ENCODE measurements around the gene MESP2. TPM values are rescaled to one million over a fixed set of nuclear protein-coding genes. Genes with fewer than 3 reads are reported as not detected.

The MESP2 gene
- total and polyA plus RNA-seq, 2 donors, result 0.16 to 0.19 TPM

DNA sequence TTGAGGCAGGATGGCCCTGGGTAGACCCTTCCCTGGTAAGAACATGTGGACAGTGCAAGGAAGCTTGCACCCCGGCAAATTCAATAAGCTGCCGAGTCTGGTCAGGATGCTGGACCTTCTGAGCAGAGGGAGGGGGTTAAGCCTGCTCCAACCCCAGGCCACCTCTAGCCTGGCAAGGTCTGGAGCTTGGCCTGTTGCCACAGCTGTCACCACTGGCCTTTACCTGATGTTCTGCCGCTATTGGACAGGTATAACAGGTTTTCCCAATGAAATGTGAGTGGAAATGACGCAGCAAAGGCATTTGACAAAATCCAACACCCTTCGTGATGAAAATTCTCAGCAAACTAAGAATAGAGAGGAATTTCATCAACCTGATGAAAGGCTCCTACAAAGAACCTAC is 24.4 kb upstream of the MESP2 start:
- peaks cover 7 to 78% of the 10 kb centered on the region in 2 donors for H3K27me3 ChIP-seq (ENCODE audit: control insufficient read depth in 2 of 2, insufficient read depth in 1 of 2, low read length in 1 of 2)
- H3K9me3 ChIP-seq (ENCODE audit: control insufficient read depth in 2 of 2, insufficient read depth in 1 of 2, low read length in 1 of 2), result peaks cover 0 to 1% of the 10 kb centered on the region in 2 donors
- no peak overlapping the region for H3K4me3 ChIP-seq (ENCODE audit: low read length in 2 of 2)
- no peaks in the 10 kb centered on the region for H3K36me3 ChIP-seq (ENCODE audit: control insufficient read depth in 2 of 2, insufficient read depth in 2 of 2, low read length in 1 of 2)
- H3K4me1 ChIP-seq (ENCODE audit: control insufficient read depth in 2 of 2, insufficient read depth in 2 of 2, low read length in 2 of 2), result peaks cover 5 to 6% of the 10 kb centered on the region in 2 donors
- DNase-seq (ENCODE audit: low read depth in 6 of 9, low spot score in 9 of 9), result no peak
- WGBS, result 95% methylated on average over 5 of the region's 5 CpGs
- peak overlapping the region in 1 of 2 donors; percentile 5 for H3K27ac ChIP-seq (ENCODE audit: low read depth in 1 of 2, low read length in 1 of 2)

- Histone ChIP-seq H3K36me3 (ENCODE audit: control insufficient read depth in 2 of 2, insufficient read depth in 2 of 2, low read length in 1 of 2) (no peaks in the 10 kb centered on the region), H3K9me3 (ENCODE audit: control insufficient read depth in 2 of 2, insufficient read depth in 1 of 2, low read length in 1 of 2) (no peaks in the 10 kb centered on the region), H3K27me3 (ENCODE audit: control insufficient read depth in 2 of 2, insufficient read depth in 1 of 2, low read length in 1 of 2) (peaks cover 7 to 59% of the 10 kb centered on the region in 2 donors), H3K27ac (ENCODE audit: low read depth in 1 of 2, low read length in 1 of 2) (no peak overlapping the region), H3K4me3 (ENCODE audit: low read length in 2 of 2) (no peak overlapping the region), H3K4me1 (ENCODE audit: control insufficient read depth in 2 of 2, insufficient read depth in 2 of 2, low read length in 2 of 2) (peaks cover 5 to 6% of the 10 kb centered on the region in 2 donors)
- 87% methylated on average over 7 of the region's 7 CpGs for WGBS
- no peak for DNase-seq (ENCODE audit: low read depth in 6 of 9, low spot score in 9 of 9)
Observed at GRCh38 chr15:89753855-89754254, 22.3 kb upstream of the MESP2 start.

- Histone ChIP-seq H3K4me1 (ENCODE audit: control insufficient read depth in 2 of 2, insufficient read depth in 2 of 2, low read length in 2 of 2) (peaks cover 5 to 6% of the 10 kb centered on the region in 2 donors), H3K9me3 (ENCODE audit: control insufficient read depth in 2 of 2, insufficient read depth in 1 of 2, low read length in 1 of 2) (no peaks in the 10 kb centered on the region), H3K4me3 (ENCODE audit: low read length in 2 of 2) (no peak overlapping the region), H3K36me3 (ENCODE audit: control insufficient read depth in 2 of 2, insufficient read depth in 2 of 2, low read length in 1 of 2) (no peaks in the 10 kb centered on the region), H3K27ac (ENCODE audit: low read depth in 1 of 2, low read length in 1 of 2) (no peak overlapping the region), H3K27me3 (ENCODE audit: control insufficient read depth in 2 of 2, insufficient read depth in 1 of 2, low read length in 1 of 2) (peaks cover 7 to 52% of the 10 kb centered on the region in 2 donors)
- DNase-seq (ENCODE audit: low read depth in 6 of 9, low spot score in 9 of 9), result no peak
- 83% methylated on average over 8 of the region's 8 CpGs for WGBS
Observed at GRCh38 chr15:89754361-89755154, 21.6 kb upstream of the MESP2 start.

- WGBS, result 97% methylated on average over 4 of the region's 4 CpGs
- no peaks in the 10 kb centered on the region for H3K9me3 ChIP-seq (ENCODE audit: control insufficient read depth in 2 of 2, insufficient read depth in 1 of 2, low read length in 1 of 2)
- H3K4me3 ChIP-seq (ENCODE audit: low read length in 2 of 2), result no peak overlapping the region
- peaks cover 5 to 6% of the 10 kb centered on the region in 2 donors for H3K4me1 ChIP-seq (ENCODE audit: control insufficient read depth in 2 of 2, insufficient read depth in 2 of 2, low read length in 2 of 2)
- no peaks in the 10 kb centered on the region for H3K36me3 ChIP-seq (ENCODE audit: control insufficient read depth in 2 of 2, insufficient read depth in 2 of 2, low read length in 1 of 2)
- no peak for DNase-seq (ENCODE audit: low read depth in 6 of 9, low spot score in 9 of 9)
- H3K27ac ChIP-seq (ENCODE audit: low read depth in 1 of 2, low read length in 1 of 2), result no peak overlapping the region
- H3K27me3 ChIP-seq (ENCODE audit: control insufficient read depth in 2 of 2, insufficient read depth in 1 of 2, low read length in 1 of 2), result peaks cover 5 to 48% of the 10 kb centered on the region in 2 donors
Observed at GRCh38 chr15:89755701-89756100, 20.4 kb upstream of the MESP2 start.

DNA sequence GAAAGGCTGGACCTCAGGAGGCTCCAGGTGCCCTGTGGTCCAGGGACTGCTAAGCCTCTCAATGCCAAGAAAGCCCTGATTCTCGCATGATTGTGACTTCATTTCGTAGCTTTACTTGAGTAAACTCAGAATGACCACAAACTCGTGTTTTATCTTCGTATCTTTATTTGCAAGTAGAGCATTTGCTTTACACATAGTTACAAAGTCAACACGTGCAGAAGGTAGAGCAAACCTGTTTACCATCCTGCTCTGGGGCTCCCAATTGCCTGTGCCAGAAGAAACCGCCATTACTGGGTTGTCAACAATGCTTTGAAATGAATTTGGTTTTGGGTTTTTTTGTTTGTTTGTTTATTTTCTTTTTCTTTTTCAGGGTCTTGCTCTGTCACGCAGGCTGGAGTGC is 19.2 kb upstream of the MESP2 start:
- no peak overlapping the region for H3K27ac ChIP-seq (ENCODE audit: low read depth in 1 of 2, low read length in 1 of 2)
- DNase-seq (ENCODE audit: low read depth in 6 of 9, low spot score in 9 of 9), result no peak
- no peaks in the 10 kb centered on the region for H3K4me1 ChIP-seq (ENCODE audit: control insufficient read depth in 2 of 2, insufficient read depth in 2 of 2, low read length in 2 of 2)

GRCh38 chr15:89758283-89758682 is 17.8 kb upstream of the MESP2 start:
- no peak for DNase-seq (ENCODE audit: low read depth in 6 of 9, low spot score in 9 of 9)

More for the DNA sequence above, 19.2 kb upstream of the MESP2 start:
- no peak overlapping the region for H3K4me3 ChIP-seq (ENCODE audit: low read length in 2 of 2)
- 84% methylated on average over 7 of the region's 7 CpGs for WGBS
- peaks cover under 1 to 39% of the 10 kb centered on the region in 2 donors for H3K27me3 ChIP-seq (ENCODE audit: control insufficient read depth in 2 of 2, insufficient read depth in 1 of 2, low read length in 1 of 2)
- no peaks in the 10 kb centered on the region for H3K36me3 ChIP-seq (ENCODE audit: control insufficient read depth in 2 of 2, insufficient read depth in 2 of 2, low read length in 1 of 2)
- no peaks in the 10 kb centered on the region for H3K9me3 ChIP-seq (ENCODE audit: control insufficient read depth in 2 of 2, insufficient read depth in 1 of 2, low read length in 1 of 2)

DNA sequence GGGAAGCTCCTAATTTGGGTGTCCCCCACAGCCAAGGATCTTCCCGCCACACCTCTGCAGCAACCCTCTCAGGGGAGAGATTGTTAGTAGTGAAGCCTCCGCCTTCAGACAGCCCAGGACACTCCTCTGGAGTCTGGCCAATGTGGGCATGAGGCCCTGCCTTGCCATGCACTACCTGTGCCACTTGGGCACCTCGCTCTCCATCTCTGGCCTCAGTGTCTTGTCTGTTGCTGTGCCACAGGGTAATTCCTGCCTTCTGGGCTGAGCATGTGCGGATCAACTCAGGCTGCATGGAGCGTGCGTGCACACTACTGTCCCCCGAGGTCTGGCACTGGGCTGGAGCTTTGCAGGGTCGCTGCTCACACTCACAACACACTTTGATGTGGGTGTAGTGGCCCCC is 17.2 kb upstream of the MESP2 start:
- H3K4me3 ChIP-seq (ENCODE audit: low read length in 2 of 2), result no peak overlapping the region
- H3K4me1 ChIP-seq (ENCODE audit: control insufficient read depth in 2 of 2, insufficient read depth in 2 of 2, low read length in 2 of 2), result no peaks in the 10 kb centered on the region
- H3K9me3 ChIP-seq (ENCODE audit: control insufficient read depth in 2 of 2, insufficient read depth in 1 of 2, low read length in 1 of 2), result no peaks in the 10 kb centered on the region
- WGBS, result 92% methylated on average over 8 of the region's 8 CpGs
- H3K36me3 ChIP-seq (ENCODE audit: control insufficient read depth in 2 of 2, insufficient read depth in 2 of 2, low read length in 1 of 2), result no peaks in the 10 kb centered on the region
- peaks cover 0 to 21% of the 10 kb centered on the region in 2 donors for H3K27me3 ChIP-seq (ENCODE audit: control insufficient read depth in 2 of 2, insufficient read depth in 1 of 2, low read length in 1 of 2)
- DNase-seq (ENCODE audit: low read depth in 6 of 9, low spot score in 9 of 9), result no peak
- H3K27ac ChIP-seq (ENCODE audit: low read depth in 1 of 2, low read length in 1 of 2), result no peak overlapping the region

More at GRCh38 chr15:89758283-89758682, 17.8 kb upstream of the MESP2 start:
- no peaks in the 10 kb centered on the region for H3K36me3 ChIP-seq (ENCODE audit: control insufficient read depth in 2 of 2, insufficient read depth in 2 of 2, low read length in 1 of 2)
- no peaks in the 10 kb centered on the region for H3K9me3 ChIP-seq (ENCODE audit: control insufficient read depth in 2 of 2, insufficient read depth in 1 of 2, low read length in 1 of 2)
- H3K4me3 ChIP-seq (ENCODE audit: low read length in 2 of 2), result no peak overlapping the region
- peaks cover 0 to 28% of the 10 kb centered on the region in 2 donors for H3K27me3 ChIP-seq (ENCODE audit: control insufficient read depth in 2 of 2, insufficient read depth in 1 of 2, low read length in 1 of 2)
- no peak overlapping the region for H3K27ac ChIP-seq (ENCODE audit: low read depth in 1 of 2, low read length in 1 of 2)
- 96% methylated on average over 8 of the region's 8 CpGs for WGBS
- H3K4me1 ChIP-seq (ENCODE audit: control insufficient read depth in 2 of 2, insufficient read depth in 2 of 2, low read length in 2 of 2), result no peaks in the 10 kb centered on the region

DNA sequence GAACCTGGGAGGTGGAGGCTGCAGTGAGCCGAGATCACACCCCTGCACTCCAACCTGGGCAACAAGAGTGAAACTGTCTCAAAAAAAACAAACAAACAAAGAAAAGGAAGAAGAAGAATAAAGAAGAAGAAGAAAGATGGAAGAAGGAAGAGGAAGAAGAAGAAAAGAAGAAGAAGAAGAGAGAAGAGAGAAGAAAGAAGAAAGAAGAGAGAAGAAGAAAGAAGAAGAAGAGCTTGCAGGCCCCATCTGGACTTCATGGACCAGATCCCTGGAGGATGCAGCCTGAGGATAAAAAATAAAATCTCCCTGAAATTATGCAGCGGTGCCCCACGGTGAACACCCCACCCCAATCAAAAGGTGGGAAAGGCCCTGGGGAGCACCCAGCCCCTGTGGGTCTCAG is 16.3 kb upstream of the MESP2 start:
- H3K9me3 ChIP-seq (ENCODE audit: control insufficient read depth in 2 of 2, insufficient read depth in 1 of 2, low read length in 1 of 2), result no peaks in the 10 kb centered on the region
- no peak for DNase-seq (ENCODE audit: low read depth in 6 of 9, low spot score in 9 of 9)
- no peak overlapping the region for H3K4me3 ChIP-seq (ENCODE audit: low read length in 2 of 2)
- H3K4me1 ChIP-seq (ENCODE audit: control insufficient read depth in 2 of 2, insufficient read depth in 2 of 2, low read length in 2 of 2), result no peaks in the 10 kb centered on the region
- no peak overlapping the region for H3K27ac ChIP-seq (ENCODE audit: low read depth in 1 of 2, low read length in 1 of 2)
- H3K27me3 ChIP-seq (ENCODE audit: control insufficient read depth in 2 of 2, insufficient read depth in 1 of 2, low read length in 1 of 2), result peaks cover 0 to 19% of the 10 kb centered on the region in 2 donors
- 96% methylated on average over 3 of the region's 3 CpGs for WGBS
- no peaks in the 10 kb centered on the region for H3K36me3 ChIP-seq (ENCODE audit: control insufficient read depth in 2 of 2, insufficient read depth in 2 of 2, low read length in 1 of 2)

DNA sequence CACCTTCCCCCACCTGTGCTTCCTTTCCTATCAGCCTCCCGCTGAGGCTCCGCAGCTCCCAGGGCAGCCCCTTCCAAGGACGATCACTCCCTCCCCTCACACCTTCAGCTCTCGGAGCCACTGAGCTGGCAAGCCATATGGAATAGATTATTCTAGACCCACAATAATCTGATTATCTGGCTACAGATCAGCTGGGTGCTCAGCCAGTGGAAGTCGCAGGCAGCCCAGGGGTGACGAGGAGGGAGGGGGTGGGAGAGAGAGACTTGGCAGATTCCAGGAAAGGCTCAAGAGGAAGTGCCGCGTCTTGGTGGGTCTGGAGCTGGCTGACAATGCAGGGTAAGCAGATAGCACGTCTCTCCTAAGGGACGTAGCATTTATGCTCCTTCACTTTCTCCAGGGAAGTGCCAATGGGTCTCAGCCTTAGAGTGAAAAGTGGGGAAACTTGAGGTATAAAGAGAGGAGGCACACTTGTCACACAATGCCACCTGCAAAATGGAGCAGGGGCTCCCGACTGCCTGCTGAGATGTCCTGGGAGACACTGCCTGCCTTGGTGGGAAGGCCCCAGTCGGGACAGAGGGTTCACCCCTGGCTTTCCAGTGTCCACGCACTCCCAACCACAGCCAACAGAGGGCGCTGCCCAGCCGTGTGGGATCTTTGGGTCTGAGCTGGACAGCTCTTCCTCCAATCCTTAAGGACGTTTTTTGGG is 15.7 kb upstream of the MESP2 start:
- peak in 6 of 9 donors; percentile 32 to 63 (median 49) for DNase-seq (ENCODE audit: low read depth in 6 of 9, low spot score in 9 of 9)
- Histone ChIP-seq H3K9me3 (ENCODE audit: control insufficient read depth in 2 of 2, insufficient read depth in 1 of 2, low read length in 1 of 2) (no peaks in the 10 kb centered on the region), H3K4me3 (ENCODE audit: low read length in 2 of 2) (no peak overlapping the region), H3K27me3 (ENCODE audit: control insufficient read depth in 2 of 2, insufficient read depth in 1 of 2, low read length in 1 of 2) (peaks cover 0 to 18% of the 10 kb centered on the region in 2 donors), H3K27ac (ENCODE audit: low read depth in 1 of 2, low read length in 1 of 2) (no peak overlapping the region), H3K4me1 (ENCODE audit: control insufficient read depth in 2 of 2, insufficient read depth in 2 of 2, low read length in 2 of 2) (no peaks in the 10 kb centered on the region), H3K36me3 (ENCODE audit: control insufficient read depth in 2 of 2, insufficient read depth in 2 of 2, low read length in 1 of 2) (no peaks in the 10 kb centered on the region)
- WGBS, result 46% methylated on average over 16 of the region's 16 CpGs

Measured in thymus (tissue), 11 donors.